NCI-H2196 (cell line): ENCODE results near the gene CD82.
"Not testable (repeated sequence)": the region's sequence is repeated elsewhere in the genome, so short reads cannot be mapped to it uniquely, and the experiment has no call there.

Source experiments
- DNase-seq: peaks from one replicate; lab custom pipeline; 2025; ENCODE audit not compliant: unreplicated experiment; lab: John Stamatoyannopoulos, UW

The CD82 gene

DNA sequence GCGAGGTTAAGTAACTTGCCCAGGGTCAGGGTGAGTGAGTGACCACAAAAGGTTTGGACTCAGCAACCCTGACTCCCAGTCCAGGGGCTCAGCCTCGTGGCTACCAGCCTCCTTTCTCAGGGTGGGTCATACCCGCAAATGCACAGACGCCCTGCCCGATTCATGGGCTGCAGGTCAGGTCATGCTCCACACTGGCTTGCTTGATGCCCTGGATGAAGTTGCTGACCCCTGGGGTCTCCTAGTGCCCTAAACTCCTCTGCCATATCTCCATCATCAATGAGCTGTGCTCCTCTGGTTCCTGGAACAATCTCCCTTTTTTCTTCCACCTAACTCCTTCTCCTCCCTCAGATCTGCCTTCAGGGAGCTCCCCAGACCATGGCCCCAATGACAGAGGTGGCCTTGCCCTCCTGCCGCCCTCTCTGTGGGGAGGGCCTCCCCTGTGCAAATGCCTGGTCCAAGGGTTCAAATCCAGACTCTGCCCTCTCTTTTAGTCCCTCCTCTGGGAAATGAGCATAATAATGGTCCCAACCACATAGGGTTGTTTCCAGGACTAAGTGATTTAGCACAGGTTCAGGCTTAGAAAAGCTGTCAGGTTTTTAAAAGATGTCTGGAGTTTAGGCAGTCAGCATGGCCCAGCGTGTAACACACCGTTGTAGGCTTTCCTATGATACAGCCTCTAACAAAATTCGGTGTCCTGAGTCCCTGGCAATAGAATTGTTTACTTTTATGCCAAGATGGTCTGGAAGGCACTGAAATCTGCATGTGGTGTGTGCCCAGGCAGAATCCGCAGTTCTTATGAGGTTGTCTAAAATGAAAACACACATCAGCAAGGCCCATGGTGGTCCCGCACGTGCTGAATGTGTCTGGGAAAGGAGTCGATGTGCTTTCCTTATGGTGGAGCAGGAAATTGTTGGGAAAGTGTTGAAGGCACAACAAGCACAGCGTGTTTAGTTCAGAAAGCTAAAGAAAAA is 63.6 kb downstream of the CD82 start:
- no peak for DNase-seq

DNA sequence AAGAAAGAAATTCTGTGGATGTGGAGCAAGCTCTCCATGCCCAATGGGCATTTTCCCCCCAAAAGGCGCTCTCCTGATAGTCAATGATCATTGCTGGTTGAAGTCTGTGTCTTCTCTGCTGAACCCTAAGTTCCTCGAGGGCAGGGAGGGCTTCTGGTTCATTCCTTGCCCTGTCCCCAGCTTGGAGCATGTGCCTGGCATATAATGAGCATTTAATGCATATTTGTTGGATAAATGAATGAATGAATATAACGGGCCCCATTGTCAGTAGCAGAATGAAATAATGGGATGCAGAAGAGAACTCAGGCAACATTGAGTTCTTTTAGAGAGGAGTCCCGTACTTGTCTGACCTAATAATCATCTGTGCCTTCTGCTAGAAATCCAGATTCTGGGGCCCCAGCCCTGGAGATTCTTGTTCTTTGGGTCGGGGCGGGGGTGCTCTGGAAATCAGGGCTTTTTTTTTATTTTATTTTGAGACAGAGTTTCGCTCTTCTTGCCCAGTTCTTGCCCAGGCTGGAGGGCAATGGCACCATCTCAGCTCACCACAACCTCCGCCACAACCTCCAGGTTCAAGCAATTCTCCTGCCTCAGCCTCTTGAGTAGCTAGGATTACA is 64.4 kb downstream of the CD82 start:
- no peak for DNase-seq

DNA sequence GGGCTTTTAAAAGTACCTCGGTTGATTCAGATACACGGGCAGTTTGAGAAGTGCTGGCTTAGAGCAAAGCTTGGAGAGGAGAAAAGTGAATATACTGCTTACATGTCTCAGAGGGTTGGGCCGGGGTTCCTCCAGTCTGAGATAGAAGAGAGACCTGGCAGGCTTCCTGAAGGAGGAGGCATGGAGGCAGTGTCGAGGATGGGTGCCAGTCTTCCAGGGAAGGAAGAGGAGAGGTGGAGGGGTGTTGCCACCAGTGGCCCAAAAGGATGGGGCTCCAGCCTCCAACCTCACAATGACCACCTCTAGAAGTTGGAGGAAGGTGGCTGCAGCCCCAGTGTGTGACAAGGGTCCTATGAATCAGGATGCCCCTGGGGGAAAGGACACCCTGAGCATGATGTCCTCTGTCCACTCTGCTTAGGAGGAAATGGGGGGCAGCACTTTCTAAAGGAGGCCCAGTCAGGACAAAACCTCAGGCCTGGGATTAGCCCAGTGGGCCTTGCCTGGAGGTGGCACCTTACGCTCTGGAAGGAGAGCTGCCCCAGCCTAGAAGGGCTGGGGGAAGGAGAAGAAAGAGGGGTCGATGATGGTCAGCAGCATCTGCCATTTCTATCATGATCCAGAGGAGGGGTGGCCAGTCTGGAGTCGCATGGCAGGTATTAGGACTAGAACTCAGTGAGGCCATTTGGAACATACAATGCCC is 65.2 kb downstream of the CD82 start:
- no peak for DNase-seq

GRCh38 chr11:44631831-44632230 is 66.4 kb downstream of the CD82 start:
- DNase-seq: no peak

DNA sequence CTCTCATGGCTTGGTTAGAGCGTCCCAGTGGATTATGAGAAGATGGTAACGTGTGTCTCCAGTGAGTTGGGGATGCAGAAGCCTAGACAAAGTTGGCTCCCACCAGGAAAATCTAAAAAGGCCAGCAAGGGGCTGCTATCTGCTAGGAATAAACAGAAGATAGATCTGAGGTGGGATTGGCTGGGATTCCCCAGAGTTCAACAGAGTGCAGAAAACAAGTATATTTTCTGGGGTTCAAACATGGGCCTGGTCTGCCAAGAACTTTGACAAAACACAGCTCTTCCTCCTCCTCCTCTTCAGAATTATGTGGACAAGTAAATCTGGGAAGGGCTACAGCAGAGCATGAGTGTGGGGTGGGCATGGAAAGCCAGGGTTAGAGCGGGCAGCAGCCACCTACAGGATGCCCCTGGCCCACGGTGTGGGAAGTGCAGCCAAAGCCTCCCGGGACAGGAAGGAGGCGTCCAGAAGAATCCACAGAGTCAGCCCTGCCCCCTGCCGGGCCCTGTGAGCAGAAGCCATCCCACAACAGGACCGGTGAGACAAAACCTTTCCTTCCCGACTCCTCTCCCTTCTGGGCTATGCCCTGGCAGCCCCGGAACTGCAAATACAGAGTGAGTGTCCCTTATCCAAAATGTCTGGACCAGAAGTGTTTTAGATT is 67.1 kb downstream of the CD82 start:
- DNase-seq: no peak

- DNase-seq: no peak
Observed at GRCh38 chr11:44633641-44634040, 68.2 kb downstream of the CD82 start.

- DNase-seq: peak; percentile 76
Observed at GRCh38 chr11:44634401-44635281, 69.2 kb downstream of the CD82 start.

DNA sequence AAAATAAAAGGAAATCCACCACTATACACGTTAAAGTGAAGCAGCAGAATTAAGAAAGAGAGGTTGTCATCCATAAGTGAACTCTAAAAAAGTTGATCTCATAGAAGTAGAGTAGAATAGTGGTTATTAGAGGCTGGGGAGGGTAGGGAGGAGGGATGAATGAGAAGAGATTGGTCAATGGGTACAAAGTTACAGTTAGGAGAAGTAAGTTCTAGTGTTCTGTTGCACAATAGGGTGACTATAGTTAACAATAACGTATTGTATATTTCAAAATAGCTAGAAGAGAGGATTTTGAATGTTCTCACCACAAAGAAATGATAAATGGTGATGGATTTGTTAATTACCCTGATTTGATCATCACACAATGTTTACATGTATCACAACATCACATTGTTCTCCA is 72.0 kb downstream of the CD82 start:
- no peak for DNase-seq

DNA sequence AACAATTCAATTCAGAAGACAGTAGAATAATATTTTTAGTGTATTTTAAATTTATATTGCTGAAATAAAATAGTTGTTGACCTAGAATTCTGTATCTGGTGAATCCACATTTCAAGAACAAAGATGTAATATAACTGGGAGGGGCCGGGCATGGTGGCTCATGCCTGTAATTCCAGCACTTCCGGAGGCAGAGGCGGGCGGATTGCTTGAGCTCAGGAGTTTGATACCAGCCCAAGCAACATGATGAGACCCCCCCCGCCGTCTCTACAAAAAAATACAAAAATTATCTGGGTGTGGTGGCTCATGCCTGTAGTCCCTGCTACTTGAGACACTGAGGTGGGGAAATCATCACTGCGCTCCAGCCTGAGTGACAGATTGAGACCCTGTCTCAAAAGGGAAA is 72.6 kb downstream of the CD82 start:
- no peak for DNase-seq

- DNase-seq: no peak
Observed at GRCh38 chr11:44643217-44643616, 77.8 kb downstream of the CD82 start.

DNA sequence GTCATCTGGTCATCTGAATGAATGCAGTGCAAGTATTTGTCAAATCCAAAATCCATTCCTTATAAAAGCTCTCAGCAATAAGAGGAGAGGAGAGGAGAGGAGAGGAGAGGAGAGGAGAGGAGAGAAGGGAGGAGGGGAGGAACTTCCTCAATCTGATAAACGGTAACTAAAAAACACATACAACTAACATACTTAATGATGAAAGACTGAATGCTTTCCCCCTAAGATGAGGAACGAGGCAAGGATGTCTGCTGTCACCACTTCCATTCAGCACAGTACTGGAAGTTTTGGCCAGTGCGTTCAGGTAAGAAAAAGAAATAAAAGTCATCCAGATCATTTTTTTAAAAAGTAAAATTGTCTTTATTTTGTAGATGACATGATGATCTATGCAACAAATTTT is 80.4 kb downstream of the CD82 start:
- no peak for DNase-seq

GRCh38 chr11:44647255-44647955 is 81.9 kb downstream of the CD82 start:
- not testable (repeated sequence) for DNase-seq

DNA sequence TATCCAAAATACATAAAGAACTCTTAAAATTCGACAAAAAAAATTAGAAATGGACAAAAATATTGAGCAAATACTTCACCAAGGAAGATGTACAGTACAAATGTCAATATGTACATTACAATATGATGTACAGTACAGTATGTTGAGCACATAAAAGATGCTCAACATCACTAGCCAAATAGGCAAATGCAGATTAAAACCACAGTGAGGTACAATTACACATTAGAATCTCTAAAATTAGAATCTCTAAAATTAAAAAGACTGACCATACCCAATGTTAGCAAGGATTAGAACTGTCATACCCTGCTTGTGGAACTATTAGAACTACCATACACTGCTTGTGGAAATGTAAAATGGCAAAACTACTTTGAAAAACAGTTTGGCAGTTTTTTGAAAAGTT is 82.6 kb downstream of the CD82 start:
- no peak for DNase-seq

GRCh38 chr11:44651535-44652155 is 86.2 kb downstream of the CD82 start:
- no peak for DNase-seq

- no peak for DNase-seq
Observed at GRCh38 chr11:44652901-44653644, 87.6 kb downstream of the CD82 start.

DNA sequence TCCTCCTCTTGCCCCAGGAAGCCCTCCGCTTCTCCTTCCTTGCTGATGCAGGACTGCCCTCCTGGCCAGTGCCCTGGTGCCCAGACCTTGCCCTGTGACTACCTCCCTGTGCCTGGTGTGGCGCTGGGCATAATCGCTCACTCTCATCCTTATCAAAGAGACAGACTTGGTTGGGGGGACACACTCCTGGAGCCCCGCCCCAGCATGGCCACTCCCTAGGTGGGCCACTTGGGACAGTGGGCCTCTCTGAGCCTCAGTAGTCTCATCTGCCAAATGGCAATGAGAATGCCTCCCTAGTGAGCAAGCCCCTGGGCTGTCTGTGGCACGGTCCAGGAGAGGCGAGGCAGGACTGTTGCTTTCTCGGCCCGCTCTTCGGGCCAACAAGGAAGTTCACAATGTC is 88.6 kb downstream of the CD82 start:
- DNase-seq: no peak

DNA sequence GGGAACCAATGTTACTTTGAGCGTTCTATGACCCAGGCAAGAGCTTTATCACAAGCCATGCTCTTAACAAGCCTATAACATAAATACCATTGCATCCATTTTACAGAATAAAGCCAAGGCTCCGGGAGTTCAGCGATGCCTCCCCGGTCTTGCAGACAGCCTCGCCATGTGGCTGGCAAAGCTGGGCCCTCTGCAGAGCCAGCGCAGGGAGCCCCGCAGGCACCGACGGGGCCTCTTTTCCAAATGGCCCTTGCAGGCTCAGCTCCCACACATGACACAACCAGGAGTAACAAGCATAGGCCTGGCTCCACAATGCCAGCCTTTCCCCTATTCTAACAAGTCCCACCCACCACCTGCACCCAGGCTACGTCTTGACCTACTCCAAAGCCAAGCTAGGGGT is 89.1 kb downstream of the CD82 start:
- DNase-seq: no peak

DNA sequence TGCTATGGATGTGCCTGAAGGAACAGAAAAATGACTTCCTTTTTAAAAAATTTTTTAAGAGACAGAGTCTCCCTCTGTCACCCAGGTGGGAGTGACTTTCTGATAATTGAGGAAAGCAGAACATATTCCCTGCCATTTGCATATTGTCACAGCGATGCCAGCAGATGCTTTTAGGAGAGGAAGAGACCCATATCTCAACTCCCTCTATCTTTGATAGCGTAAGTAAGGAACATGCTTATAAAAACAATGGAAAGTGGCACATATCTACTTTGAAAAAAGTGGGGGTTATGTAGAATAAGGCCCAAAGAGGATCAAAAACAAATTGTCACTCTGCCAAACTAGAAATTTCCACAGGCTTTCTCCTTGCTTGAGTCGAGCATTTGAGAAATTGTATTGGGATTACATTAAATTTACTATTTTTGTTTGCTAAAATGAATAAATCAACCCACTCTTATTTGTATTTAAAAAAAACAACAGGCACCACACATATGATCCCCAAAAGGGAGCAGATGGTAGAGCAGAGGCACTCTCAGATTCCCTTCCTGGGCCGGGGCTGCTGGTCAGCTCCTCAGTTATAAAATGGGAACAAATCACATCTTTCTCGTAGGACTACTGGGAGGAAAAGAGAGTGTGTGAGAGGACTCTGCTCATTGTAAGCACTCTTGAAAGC is 92.5 kb downstream of the CD82 start:
- no peak for DNase-seq
